22Rv1 (cell line): Measurements from ENCODE around the gene ANKRD40.

Experiments
- ZFX ChIP-seq: fragments of 450-650 bp; IDR thresholded peaks from 2 replicates; pipeline ENCODE4 v1.6.1; 2017; ENCODE audit warnings: antibody characterized with exemption, borderline replicate concordance
- TF ChIP-seq, protein P1 (sequence below): fragments of 450-650 bp; IDR thresholded peaks from 2 replicates; pipeline ENCODE4 v1.5.1; 2017; ENCODE audit warnings: mild to moderate bottlenecking

DNA sequence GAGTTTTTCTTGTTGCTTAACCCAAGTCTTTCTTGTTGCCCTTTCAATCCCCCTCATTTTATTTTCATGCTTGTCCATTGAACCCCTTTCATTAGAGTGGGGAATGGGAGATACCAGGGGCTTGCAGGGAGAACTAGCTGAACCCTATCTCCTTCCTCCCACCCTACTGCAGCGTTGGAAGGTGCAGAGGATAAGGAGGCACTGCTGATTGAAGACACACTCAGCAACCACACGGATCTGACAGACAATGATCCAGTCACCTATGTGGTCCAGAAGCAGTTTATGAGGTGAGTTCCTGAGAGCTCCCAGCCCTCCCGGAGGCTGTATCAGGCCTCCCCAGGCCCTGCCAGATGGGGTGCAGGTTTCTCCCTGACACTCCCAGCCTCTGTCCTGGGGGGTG lies 32.5 kb downstream of the ANKRD40 start:
- TF ChIP-seq, protein P1, sequence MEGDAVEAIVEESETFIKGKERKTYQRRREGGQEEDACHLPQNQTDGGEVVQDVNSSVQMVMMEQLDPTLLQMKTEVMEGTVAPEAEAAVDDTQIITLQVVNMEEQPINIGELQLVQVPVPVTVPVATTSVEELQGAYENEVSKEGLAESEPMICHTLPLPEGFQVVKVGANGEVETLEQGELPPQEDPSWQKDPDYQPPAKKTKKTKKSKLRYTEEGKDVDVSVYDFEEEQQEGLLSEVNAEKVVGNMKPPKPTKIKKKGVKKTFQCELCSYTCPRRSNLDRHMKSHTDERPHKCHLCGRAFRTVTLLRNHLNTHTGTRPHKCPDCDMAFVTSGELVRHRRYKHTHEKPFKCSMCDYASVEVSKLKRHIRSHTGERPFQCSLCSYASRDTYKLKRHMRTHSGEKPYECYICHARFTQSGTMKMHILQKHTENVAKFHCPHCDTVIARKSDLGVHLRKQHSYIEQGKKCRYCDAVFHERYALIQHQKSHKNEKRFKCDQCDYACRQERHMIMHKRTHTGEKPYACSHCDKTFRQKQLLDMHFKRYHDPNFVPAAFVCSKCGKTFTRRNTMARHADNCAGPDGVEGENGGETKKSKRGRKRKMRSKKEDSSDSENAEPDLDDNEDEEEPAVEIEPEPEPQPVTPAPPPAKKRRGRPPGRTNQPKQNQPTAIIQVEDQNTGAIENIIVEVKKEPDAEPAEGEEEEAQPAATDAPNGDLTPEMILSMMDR, result no peak
- no peak for TF ChIP-seq ZFX
